Heart right ventricle (tissue), 16 donors: Measurements from ENCODE around the gene PRPSAP1. TPM values are rescaled to one million over a fixed set of nuclear protein-coding genes. Genes with fewer than 3 reads are reported as not detected.

ENCODE experiments used
- ATAC-seq, 8 donors: fragments of 200-7000 bp; cut with Tn5 transposase; one replicate each; pipeline ENCODE4 v1.9.1; 2020; ENCODE audit warnings: mild to moderate bottlenecking in 8 of 8, moderate library complexity in 8 of 8, moderate number of reproducible peaks in 1 of 8
- DNase-seq, 2 donors: peaks; one replicate each; pipeline ENCODE4 v3.0.0-alpha.2; 2020
- H3K27ac ChIP-seq, 10 donors: fragments of 200-600 bp; sonication (generic) in 2 of 10; one replicate each; pipeline versions ENCODE4 v1.5.0 to v1.8.0; 2020 to 2022; ENCODE audit warnings: mild to moderate bottlenecking in 3 of 10
- H3K27me3 ChIP-seq, 7 donors: fragments of 200-600 bp; one replicate each; pipeline ENCODE4 v1.8.0; 2021 to 2022; ENCODE audit warnings: mild to moderate bottlenecking in 2 of 7
- H3K36me3 ChIP-seq, 9 donors: fragments of 200-600 bp; sonication (generic) in 1 of 9; one replicate each; pipeline versions ENCODE4 v1.5.0 to v1.8.0; 2020 to 2022; ENCODE audit warnings: mild to moderate bottlenecking in 2 of 9
- H3K4me1 ChIP-seq, 9 donors: fragments of 200-600 bp; sonication (generic) in 1 of 9; one replicate each; pipeline versions ENCODE4 v1.5.0 to v1.8.0; 2020 to 2022; ENCODE audit warnings: mild to moderate bottlenecking in 4 of 9
- H3K4me3 ChIP-seq, 10 donors: fragments of 200-600 bp; sonication (generic) in 2 of 10; one replicate each; pipeline versions ENCODE4 v1.5.0 to v1.8.0; 2020 to 2022; ENCODE audit warnings: mild to moderate bottlenecking in 7 of 10, moderate library complexity in 2 of 10
- H3K9me3 ChIP-seq, 11 donors: fragments of 200-600 bp in 10 of 11; sonication (generic) in 2 of 11; one replicate each; pipeline versions ENCODE4 v1.5.0 to v1.8.0; 2013 to 2022; ENCODE audit warnings: mild to moderate bottlenecking in 2 of 11, control low read depth in 1 of 11, moderate library complexity in 1 of 11
- WGBS, 2 donors: extraction: QIAGEN DNeasy Blood & Tissue Kit; methylation state at CpG; one replicate each; pipeline ENCODE4 v1.1.7; 2013; ENCODE audit warnings: inconsistent platforms in 1 of 2; 5-methylcytosine and 5-hydroxymethylcytosine counted together
- intact Hi-C, 10 donors: fragments of 100-400 bp; cut with DNase I; formaldehyde crosslinking; loops; one replicate each; pipeline versions ENCODE4 v1.11.1 to v1.14.2; 2022
- polyA plus RNA-seq, 2 donors: library from polyadenylated mRNA; stranded (reverse); fragments of 200-250 nt; gene quantifications; one replicate each; pipeline ENCODE4 v1.2.3, GENCODE V29; 2013
- total RNA-seq, 10 donors: library from RNA; stranded (reverse); fragmentation: NEBNext Ultra II Directional in 3 of 10; extraction: Animal tissue kit (Norgen Biotek cat#: 25700) in 3 of 10; gene quantifications; one replicate each; pipeline versions ENCODE4 v1.2.1 to v1.2.4, GENCODE V29; 2021 to 2023
- TF ChIP-seq, protein P1 (sequence below), 9 donors: fragments of 200-600 bp; sonication (generic) in 2 of 9; IDR thresholded peaks; one replicate each; pipeline versions ENCODE4 v1.5.0 to v1.8.0; 2021 to 2022; ENCODE audit warnings: antibody characterized with exemption in 9 of 9, mild to moderate bottlenecking in 5 of 9, moderate library complexity in 1 of 9
- donor health status: Arrhythmogenic right ventricular cardiomyopathy.
- donor health status: ischemic (EF 13 %, LVEDD 7.1; RV severe dilation, severe dysfunction).
- donor health status: healthy with polysubstance abuse.
- donor health status: DM: no; HTN: yes; CAD: no.
- donor health status: DM: no; HTN: no; CAD: no.
- donor health status: ischemic (EF 25% LVEDD 6.9; RV normal size, moderate dysfunction).
- donor health status: ischemic (EF 25% LVEDD 5.7; RV mildly dilated, moderate dysfunction).
- donor health status: healthy.
- donor health status: DM: yes; HTN: yes; CAD: no.
- donor health status: Ischemic cardiomyopathy.
- donor health status: ischemic (EF 35%, LVEDD 5.7; RV mildly dilated, moderate dysfunction).
- donor health status: nonischemic (EF 11% LVEDD 7.7; RV severe dilation, severe dysfunction).
- donor health status: DM: yes; HTN: yes; CAD: no.
- donor health status: PGD.
- donor health status: ischemic (EF 29% LVEDD 5.4; RV normal size, mild dysfunction).
- donor health status: nonischemic (EF 23%, LVEDD 6.1; RV moderate dilation, normal function).

Gene PRPSAP1
- total and polyA plus RNA-seq, 12 donors: 26.4 to 43.7 (median 33.7) TPM

DNA sequence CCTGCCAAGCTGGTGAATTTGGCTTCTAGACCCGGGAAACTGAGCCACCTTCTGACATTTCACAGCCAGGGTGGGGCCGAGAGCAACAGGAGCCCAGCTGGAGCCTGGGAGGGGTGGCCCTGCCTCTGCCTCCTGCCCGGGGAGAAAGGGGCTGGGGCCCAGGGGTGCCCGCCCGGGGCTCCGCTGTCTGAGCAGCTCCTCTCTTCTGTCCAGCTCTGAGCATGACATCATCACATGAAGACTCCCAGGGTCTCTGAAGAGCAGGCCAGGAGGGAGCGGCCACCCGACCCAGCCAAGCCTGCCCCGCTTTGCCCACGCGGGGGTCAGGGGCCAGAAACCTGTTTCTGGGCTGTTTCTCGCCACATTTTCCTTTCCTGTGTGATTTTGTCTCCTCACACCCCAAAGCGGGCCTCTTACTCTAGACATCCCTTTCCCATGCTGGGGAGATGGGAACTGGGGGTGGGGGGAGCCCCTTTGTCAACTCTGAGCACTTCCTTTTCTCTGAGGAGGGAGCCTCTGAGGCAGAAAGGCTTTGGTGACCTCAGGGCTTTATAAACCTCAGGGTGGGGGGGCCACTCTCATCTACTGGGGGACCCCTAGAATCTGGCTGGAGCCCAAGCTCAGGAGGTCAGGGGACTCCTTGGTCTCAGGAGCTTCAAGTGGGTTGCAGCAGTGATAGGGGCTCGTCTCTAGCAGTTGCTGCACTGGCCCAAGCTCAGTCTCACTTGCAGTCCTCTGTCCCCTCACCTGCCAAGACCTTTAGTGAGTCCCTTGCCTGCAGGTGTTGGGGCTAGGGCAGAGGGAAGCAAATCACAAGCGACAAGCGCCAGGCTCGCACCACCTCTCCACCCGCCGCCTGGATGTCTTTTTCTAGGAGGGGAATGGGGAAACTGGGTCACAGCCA lies 80.9 kb downstream of the PRPSAP1 start:
- Histone ChIP-seq H3K4me1 (peaks cover 26 to 64% (median 49%) of the 10 kb centered on the region in 9 donors), H3K36me3 (peaks cover 0 to 32% (median 0%) of the 10 kb centered on the region in 9 donors), H3K4me3 (peak overlapping the region in 8 of 10 donors; percentile 20 to 53 (median 50)), H3K27me3 (no peaks in the 10 kb centered on the region), H3K27ac (peak overlapping the region in 8 of 10 donors; percentile 46 to 95 (median 70)), H3K9me3 (no peaks in the 10 kb centered on the region)
- peak in 3 of 8 donors; percentile 3 to 7 (median 5) for ATAC-seq
- TF ChIP-seq, protein P1, sequence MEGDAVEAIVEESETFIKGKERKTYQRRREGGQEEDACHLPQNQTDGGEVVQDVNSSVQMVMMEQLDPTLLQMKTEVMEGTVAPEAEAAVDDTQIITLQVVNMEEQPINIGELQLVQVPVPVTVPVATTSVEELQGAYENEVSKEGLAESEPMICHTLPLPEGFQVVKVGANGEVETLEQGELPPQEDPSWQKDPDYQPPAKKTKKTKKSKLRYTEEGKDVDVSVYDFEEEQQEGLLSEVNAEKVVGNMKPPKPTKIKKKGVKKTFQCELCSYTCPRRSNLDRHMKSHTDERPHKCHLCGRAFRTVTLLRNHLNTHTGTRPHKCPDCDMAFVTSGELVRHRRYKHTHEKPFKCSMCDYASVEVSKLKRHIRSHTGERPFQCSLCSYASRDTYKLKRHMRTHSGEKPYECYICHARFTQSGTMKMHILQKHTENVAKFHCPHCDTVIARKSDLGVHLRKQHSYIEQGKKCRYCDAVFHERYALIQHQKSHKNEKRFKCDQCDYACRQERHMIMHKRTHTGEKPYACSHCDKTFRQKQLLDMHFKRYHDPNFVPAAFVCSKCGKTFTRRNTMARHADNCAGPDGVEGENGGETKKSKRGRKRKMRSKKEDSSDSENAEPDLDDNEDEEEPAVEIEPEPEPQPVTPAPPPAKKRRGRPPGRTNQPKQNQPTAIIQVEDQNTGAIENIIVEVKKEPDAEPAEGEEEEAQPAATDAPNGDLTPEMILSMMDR (IDR thresholded peaks at IDR 0.05): no peak
- DNase-seq: no peak
- intact Hi-C loops: loop anchor here in 1 of 10 donors (10.0 kb wide), 1 partner anchor 258 kb away; no protein-coding TSS in a partner anchor
- 67 to 72% methylated on average over 19 of the region's 19 CpGs for WGBS, 2 donors

DNA sequence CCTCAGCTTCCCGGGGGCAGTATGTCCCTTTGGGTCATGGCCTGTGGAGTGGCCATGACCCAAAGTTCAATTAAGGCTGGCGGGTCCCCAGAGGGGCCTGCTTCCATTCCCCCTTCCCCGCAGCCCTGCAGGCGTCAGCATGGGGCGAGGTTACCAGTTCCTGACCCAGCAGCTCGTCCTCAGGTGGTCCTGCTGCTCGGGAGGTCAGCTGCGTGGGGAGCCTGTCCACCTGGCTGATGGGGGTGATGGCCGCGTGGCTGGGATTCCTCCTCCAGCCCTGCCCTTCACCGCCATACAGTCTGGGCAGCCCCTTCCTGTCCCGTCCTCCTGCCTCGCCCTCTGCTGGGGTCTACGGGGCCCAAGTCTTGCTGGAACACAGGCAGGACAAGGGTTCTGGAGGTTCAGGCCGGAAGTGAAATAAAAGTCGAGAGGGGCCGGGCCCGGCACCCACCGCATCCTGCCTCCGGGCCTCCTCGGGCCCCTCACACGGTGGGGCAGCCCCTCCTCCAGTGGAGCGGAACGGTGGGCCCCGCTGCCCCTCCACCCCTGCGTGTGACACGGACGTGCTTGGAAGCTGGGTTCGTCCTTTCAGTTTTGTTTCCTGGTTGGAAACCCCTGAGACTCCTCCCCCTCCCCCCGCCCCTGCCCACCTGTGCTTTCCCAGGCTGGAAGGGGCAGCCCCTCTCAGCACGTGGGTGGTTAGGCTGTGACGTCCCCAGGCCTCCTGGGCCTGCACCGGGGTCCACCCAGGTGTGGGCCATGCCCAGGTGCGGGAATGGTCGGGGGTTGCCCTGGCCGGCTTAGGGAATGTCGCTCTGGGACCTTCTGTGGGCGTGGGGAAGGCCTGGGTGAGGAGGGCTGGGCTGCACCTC lies 81.8 kb downstream of the PRPSAP1 start:
- TF ChIP-seq, protein P1 (IDR thresholded peaks at IDR 0.05): no peak
- H3K9me3 ChIP-seq: no peaks in the 10 kb centered on the region
- peak overlapping the region in 9 of 10 donors; percentile 14 to 53 (median 49) for H3K4me3 ChIP-seq
- no peaks in the 10 kb centered on the region for H3K27me3 ChIP-seq
- intact Hi-C loops: loop anchor here in 1 of 10 donors (10.0 kb wide), 1 partner anchor 257 kb away; no protein-coding TSS in a partner anchor
- peaks cover 0 to 38% (median 0%) of the 10 kb centered on the region in 9 donors for H3K36me3 ChIP-seq
- peak overlapping the region in 8 of 10 donors; percentile 46 to 95 (median 70) for H3K27ac ChIP-seq
- peak in 7 of 8 donors; percentile 3 to 13 (median 7) for ATAC-seq
- peaks cover 33 to 73% (median 58%) of the 10 kb centered on the region in 9 donors for H3K4me1 ChIP-seq
- no peak for DNase-seq
- WGBS, 2 donors: 29 to 42% methylated on average over 38 of the region's 38 CpGs

DNA sequence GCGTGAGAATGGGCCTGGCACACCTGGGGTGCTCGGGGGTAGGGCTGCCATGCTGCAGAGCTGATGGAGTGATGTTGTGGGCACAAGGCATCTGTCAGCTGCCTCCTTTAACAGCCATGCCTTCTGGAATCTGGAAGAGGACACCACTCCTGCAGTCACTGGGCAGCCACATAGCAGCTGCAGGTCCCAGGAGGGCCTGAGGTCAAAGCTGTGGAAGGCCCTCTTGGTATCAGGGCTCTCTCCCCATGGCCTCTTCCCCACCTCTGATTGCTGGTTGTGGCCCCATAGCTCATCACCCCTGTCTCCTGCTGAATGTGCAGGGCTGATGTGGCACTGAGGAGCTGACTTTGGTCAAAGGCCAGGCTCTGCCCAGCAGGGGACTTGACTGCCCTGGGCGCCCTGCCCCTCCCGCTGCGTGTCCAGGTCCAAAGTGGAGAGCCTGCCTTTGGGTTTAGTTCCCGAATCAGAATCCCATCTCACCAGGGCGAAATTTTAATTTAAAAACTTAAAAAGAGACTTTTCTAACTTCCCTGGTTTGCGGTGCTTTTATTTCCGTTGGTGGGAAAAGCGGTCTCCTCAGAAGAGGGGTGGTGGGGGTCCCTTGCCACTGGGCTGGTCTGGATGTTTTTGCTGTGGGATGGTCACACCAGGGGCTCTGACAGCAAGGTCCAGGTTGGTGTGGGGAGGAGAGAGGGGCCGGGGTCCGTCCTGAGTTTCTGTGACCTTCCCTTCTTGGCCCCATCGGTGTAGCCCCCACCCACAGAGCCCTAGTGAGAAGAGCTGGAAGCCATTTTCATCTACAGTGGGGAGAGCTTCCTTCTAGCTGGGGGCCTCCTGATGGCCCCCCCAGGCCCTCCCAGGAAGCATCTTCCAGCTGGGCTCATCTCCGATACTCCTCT lies 82.7 kb downstream of the PRPSAP1 start:
- 81 to 87% methylated on average over 14 of the region's 14 CpGs for WGBS, 2 donors
- TF ChIP-seq, protein P1 (IDR thresholded peaks at IDR 0.05): no peak
- intact Hi-C loops: loop anchor here in 1 of 10 donors (10.0 kb wide), 1 partner anchor 256 kb away; no protein-coding TSS in a partner anchor

More for the DNA sequence above, 82.7 kb downstream of the PRPSAP1 start:
- DNase-seq: no peak
- Histone ChIP-seq H3K36me3 (peaks cover 0 to 38% (median 0%) of the 10 kb centered on the region in 9 donors), H3K4me1 (peaks cover 36 to 80% (median 66%) of the 10 kb centered on the region in 9 donors), H3K27ac (peak overlapping the region in 6 of 10 donors; percentile 46 to 98 (median 72)), H3K4me3 (peak overlapping the region in 6 of 10 donors; percentile 46 to 53 (median 50)), H3K9me3 (no peaks in the 10 kb centered on the region), H3K27me3 (no peaks in the 10 kb centered on the region)
- no peak for ATAC-seq
